ENCODE results near the gene MAPKAPK3. TPM values are rescaled to one million over a fixed set of nuclear protein-coding genes. Genes with fewer than 3 reads are reported as not detected.
"Not testable (repeated sequence)": the region's sequence is repeated elsewhere in the genome, so short reads cannot be mapped to it uniquely, and the experiment has no call there.

The MAPKAPK3 gene
- total RNA-seq, 1 donor from 2014 or later = 178 TPM

DNA sequence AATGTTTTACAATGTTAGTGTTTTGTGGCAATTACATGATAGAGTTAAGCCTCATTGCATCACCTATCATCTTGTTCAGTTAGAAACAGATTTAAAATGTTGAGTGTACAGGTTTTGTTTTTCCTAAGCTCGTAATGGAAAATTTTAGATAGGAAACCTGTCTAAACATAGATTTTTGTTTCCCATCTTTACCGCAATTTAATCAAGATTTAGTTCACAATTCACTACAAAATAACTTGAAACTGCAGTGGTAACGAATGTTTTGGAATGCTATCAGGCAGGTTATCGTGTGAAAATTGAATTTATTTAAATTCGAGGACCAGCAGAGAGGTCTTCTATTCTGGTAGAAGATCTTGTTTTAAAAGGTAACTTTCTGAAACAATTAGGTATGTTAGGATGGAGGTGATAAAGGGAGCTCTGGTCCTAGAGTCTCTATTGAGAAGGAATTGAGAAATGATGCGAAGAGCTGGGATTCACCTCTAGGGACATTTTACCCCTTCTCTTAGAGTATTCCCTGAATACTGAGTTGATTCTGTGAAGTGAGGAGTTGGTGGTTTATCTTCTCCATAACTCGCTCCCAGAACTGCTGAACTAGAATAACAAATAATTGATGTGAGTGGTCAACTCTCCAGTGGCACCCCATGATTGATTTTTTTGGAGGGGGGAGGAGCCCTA is 59.2 kb downstream of the MAPKAPK3 start:
- intact Hi-C loops (cut with micrococcal nuclease) = no loop called here

DNA sequence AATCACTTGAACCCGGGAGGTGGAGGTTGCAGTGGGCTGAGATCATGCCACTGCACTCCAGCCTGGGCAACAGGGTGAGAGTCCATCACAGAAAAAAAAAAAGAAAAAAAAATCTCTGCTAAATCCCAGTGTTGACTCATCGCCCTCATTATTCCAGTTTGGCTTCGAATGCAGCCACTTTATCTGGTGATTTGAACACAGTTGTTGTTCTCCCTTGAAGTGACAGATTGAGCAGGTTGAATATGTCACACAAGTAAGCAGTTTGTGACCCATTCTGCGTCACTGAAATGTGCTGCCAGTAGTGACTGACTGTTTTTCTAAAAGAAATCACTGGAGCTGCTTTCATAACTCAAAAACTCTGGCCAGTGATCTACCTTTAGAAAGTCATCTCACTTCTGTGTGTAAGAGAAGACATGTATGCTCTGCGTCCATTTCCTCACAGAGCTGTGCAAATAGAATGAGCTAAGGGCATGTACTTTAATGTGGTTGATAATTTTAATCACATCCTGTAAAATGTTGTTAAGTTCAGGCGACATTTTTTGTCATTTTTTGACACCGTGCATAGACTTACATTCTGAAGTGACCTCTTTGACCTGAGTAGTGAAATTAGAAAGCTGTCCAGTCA is 70.3 kb downstream of the MAPKAPK3 start:
- intact Hi-C loops (cut with micrococcal nuclease) = no loop called here

GRCh38 chr3:50687916-50688315 is 71.0 kb downstream of the MAPKAPK3 start:
- intact Hi-C loops (cut with micrococcal nuclease) = no loop called here

- intact Hi-C loops (cut with micrococcal nuclease) = not testable (repeated sequence)
Observed at GRCh38 chr3:50688602-50689001, 71.7 kb downstream of the MAPKAPK3 start.

DNA sequence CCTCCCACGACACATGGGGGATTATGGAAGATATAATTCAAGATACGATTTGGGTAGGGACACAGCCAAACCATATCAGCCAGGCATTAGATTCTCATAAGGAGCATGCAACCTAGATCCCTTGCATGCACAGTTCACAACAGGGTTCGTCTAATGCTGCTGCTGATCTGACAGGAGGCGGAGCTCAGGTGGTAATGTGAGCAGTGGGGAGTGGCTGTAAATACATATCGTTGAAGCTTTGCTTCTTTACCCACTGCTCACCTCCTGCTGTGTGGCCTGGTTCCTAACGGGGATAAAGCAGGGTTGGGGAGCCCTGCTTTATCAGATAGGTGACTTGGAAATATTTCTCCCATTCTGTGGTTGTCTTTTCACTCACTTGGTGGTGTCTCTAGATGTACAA is 72.6 kb downstream of the MAPKAPK3 start:
- intact Hi-C loops (cut with micrococcal nuclease) = no loop called here

- intact Hi-C loops (cut with micrococcal nuclease) = no loop called here
Observed at GRCh38 chr3:50695031-50695430, 78.1 kb downstream of the MAPKAPK3 start.

DNA sequence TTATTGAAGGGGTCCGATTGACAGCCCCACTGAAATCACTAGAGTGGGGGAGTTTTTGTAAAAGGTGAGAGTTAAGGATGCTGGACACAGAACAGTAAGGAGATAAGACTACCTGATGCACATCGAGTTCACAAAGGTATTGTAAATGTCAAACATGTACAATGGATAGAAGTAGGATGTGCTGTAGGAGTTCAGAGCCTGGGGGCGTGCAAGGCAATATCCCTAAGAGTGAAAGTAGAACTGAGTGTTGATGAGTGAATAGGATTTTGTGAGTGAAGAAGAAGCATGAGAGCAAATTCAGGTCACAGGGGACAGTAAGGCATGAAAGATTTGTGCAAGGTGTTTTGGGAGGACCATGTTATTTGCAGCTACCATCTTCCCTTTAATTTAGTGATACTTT is 79.3 kb downstream of the MAPKAPK3 start:
- intact Hi-C loops (cut with micrococcal nuclease) = no loop called here

DNA sequence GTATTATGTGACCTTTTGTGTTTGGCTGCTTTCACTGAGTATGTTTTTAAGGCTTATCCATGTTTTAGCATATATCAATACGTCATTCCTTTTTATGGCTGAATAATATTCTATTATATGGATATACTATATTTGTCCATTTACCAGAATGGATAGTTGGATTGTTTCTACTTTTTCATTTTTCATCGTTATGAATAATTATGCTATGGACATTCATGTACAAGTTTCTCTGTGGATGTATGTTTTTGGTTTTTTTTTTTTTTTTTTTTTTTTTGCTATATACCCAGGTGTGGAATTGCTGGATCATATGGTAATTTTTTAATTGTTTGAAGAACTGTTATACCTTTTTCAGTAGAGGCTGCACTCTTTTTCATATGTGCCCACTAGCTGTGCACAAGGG is 81.3 kb downstream of the MAPKAPK3 start:
- intact Hi-C loops (cut with micrococcal nuclease) = no loop called here

Other genes starting within 250 kb of the MAPKAPK3 start
- 1.7 and 1.8 TPM in 2 replicates for gene CACNA2D2, start 113.5 kb upstream of the MAPKAPK3 start, total RNA-seq
- gene C3orf18, start 49.4 kb upstream of the MAPKAPK3 start, total RNA-seq = 52.9 and 54.2 TPM in 2 replicates
- gene HEMK1, start 47.6 kb upstream of the MAPKAPK3 start, total RNA-seq = 56.3 and 59.4 TPM in 2 replicates
- gene CISH, start 5.4 kb upstream of the MAPKAPK3 start, total RNA-seq = 479 and 481 TPM in 2 replicates
- gene DOCK3, start 57.8 kb downstream of the MAPKAPK3 start, total RNA-seq = 1.5 and 1.6 TPM in 2 replicates